Germinal center (tissue), 1 donor: ENCODE data around the gene AKIRIN2.

Experiments used
- DNase-seq: peaks from one replicate; pipeline ENCODE4 v3.0.0; 2012; ENCODE audit warnings: mixed read lengths, low spot score

Gene AKIRIN2

DNA sequence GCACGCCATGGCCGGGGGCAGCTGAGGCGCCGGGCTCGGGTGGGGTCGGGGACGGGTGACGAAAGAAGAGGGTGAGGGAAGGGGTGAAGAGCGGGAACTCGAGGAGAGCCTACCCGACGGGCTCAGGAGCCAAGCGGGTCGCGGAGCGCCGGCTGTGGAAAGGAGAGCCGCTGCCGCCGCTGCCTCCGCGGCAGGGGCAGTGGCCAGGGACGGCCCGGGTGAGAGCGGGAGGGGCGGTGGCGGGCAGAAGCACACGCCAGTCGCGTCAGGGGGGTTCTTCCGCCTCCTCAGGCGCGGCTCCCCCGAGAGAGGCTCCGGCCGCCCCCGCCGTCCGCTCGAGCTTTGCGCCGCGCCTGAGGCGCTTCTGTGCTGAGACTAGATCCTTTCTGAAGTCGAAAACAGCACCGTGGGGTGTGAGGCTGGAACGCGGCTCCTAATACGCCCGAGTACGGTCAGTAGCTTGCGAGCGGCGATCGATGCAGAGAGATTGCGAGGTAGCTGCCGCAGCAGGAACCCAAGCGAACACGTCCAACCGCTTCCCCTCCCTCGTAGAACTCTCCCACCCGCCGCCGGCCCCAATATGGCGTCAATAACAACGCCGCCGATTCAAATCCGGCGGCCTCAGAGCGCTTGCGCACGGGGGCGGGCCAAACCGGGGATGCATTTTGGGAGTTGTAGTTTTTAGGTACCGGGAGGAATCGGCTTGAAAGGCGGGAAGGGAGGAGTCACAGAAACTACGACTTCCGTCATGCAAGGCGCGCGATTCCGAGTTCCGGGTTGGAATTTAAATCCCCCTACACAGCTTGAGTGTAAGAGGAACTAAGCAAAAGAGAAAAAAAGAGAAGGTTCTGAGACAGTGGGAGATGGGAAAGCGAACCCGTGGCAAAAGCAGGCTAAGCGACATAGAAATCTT is at the start of gene AKIRIN2:
Gene AKIRIN2, minus strand, starts transcription at position 558 of the 913 bp plus-strand sequence. Its CDS starts 549 bp downstream, at position 9.
- peak; percentile 93 for DNase-seq

DNA sequence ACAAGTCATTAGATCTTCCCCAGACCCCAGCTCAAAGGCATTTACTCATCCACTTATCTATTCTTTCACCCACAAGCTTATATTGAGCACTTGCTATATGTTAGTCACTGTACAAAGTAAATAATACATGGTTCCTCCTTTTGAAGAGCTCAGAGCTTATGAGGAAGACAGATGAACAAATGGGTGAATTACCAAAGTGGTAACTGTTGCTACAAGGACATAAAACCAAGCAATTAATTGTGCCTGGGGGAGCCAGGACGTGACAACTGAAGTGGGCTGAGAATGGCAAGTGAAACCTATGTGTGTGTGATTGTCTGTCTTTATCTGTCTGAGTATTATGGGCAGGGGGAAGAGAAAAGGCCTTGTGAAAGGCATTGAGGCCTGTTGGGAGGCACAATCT is 45.6 kb upstream of the AKIRIN2 start:
- no peak for DNase-seq

DNA sequence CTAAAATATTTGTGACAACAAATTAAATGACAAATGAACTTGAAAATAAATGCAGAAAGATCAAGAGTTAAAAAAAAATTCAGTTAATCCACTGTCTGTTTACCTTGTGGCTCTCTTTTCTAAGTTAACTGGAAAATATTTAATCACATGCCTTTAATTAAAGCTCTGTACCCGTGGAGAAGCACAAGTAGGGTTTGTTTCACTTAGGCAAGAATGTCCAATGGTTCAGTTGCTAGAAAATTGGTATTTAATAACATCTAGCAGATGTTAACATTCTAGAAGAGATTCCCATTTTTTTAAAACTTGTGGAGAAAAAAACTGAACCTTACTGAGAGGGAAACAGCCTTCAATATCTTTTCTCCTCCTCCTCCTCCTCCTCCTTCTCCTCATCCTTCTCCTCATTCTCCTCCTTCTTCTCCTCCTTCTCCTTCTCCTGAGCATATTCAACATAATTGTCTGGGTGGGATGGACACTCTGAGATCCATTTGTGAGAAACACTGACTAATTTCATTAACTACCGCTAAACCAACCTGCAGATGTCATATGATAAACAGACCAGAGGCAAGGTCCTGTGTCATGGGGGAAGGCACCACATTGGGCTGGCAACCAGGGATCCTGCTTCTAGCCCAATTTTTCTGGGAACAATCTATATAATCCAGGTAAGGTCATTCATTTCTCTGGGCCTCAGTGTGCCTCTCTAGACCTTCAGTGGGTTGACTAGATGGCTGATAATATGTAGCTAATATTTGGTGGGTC is 44.1 kb upstream of the AKIRIN2 start:
- no peak for DNase-seq

DNA sequence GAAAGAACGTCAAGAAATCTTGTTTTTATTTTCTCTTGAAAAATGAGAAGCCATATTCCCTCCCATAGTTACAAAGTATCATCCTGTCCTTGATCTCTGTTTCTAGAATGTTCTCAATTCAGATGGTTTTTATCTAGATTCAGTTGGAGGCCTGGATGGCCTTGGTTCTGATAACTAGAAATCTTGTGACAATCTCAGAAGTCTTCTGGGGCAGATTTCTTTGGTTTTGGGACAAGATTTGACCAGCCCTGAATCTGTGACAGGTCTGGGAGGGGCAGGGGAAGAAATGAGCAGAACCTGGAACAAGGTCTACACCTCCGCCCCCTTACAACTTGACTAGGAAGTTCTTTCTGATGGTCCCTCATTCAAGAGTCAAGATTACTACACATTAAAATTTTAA is 41.4 kb upstream of the AKIRIN2 start:
- DNase-seq, result no peak

DNA sequence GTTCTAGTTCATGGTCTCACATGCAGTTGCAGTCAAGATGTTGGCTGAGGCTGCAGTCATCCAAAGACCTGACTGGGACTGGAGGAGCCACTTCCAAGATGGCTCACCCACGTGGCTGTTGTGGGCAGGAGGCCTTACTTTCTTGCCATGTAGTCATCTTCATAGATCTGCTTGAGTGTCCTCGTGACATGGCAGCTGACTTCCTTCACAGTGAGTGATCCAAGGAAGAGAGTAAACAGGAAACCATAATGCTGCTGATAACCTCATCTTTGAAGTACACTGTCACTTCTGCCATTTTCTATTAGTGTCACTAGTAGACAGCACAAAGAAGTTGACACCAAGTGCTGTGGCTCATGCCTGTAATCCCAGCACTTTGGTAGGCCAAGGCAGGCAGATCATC is 40.1 kb upstream of the AKIRIN2 start:
- DNase-seq, result no peak

DNA sequence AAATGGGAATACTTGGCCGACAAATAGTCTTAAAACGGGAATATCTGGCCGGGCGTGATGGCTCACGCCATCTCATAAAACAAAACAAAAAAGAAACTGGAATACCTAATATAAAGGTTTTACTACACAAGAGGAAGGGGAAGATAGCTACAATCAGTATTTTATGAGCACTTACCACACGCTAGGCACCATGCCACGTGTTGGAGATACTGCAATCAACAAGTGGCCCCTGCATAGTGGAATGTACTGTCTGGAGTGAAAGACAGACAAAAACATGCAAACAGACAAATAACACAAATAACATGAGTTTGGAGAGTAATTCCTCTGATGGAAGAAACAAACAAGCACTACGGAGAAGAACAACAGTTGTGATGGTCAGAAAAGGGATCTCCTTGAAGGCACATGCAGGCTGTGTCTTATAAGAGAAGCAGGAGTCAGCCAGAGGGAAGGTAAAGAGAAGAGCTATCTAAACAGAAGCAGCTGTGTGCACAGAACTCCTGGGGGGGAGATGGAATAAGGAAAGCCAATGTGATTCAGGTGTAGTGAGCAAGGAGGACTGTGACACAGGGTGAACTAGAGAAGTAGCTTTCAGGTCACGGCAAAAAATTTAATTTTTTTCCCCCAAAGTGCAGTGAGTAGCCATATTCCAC is 39.1 kb upstream of the AKIRIN2 start:
- DNase-seq, result no peak

DNA sequence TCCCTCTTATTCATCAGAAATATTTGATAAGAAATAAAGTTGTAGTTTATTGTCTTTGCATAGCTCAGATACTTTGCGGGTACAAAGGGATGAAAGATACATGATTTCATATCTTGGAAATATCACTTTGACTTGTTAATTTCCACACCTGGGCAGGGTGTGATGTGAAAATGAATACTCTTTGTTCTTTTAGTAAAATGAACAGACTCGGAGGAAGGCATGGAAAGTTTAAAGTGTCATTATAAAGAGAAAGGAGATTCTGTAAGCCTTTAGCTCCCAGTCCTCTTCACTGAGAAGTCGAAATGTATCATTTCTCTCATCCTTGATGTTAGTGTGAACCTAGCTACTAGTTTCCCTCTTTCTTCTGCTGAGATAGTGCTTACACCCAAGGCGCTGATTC is 36.7 kb upstream of the AKIRIN2 start:
- DNase-seq, result no peak

DNA sequence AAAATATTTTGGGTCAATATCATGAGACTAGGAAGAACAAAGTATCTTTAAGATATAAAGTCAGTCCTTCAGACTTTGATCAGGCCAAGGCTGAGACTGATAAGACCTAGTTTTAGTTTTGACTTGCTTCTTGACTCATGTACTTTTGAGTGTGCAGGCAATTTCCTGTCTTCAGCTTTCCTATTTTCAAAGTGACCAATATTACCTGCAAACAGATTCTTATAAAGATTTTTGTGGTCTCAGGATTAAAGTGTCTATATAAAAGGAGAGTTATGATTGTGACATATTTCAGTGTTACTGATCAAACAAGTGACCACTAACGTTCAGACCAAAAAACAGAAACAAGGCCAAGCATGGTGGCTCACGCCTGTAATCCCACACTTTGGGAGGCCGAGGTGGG is 36.0 kb upstream of the AKIRIN2 start:
- DNase-seq, result no peak

DNA sequence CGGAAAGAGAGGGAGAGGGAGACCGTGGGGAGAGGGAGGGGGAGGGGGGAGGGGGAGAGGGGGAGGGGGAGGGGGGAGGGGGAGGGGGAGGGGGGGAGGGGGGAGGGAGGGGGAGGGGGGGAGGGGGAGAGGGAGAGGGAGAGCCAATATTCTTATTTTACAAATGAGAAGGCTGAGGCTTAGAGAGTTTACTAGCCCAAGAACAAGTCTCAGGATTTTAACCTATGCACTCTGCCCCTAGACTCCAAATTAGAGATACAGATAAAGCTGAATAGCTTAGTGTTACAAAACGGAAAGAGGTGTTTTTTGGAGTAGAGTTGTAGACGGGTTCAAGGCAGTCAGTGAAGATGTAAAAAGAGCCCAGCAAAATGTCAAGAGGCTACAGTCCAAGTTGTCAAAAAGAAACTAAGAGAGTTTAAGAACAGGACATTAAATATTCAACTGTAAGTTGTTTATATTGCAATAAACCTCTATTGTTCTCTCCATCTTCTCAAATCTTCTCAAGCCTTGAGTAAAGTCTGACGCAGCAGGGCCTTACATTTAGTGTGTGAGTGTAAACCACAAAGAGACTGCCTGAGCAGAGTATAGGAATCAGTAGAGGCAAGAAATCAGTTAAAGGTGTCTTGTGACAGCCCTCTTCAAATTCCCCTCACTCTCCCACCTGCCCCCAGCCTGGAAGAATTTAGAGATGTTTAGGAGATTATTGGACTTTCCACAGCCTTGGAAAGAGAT is 34.9 kb upstream of the AKIRIN2 start:
- no peak for DNase-seq

DNA sequence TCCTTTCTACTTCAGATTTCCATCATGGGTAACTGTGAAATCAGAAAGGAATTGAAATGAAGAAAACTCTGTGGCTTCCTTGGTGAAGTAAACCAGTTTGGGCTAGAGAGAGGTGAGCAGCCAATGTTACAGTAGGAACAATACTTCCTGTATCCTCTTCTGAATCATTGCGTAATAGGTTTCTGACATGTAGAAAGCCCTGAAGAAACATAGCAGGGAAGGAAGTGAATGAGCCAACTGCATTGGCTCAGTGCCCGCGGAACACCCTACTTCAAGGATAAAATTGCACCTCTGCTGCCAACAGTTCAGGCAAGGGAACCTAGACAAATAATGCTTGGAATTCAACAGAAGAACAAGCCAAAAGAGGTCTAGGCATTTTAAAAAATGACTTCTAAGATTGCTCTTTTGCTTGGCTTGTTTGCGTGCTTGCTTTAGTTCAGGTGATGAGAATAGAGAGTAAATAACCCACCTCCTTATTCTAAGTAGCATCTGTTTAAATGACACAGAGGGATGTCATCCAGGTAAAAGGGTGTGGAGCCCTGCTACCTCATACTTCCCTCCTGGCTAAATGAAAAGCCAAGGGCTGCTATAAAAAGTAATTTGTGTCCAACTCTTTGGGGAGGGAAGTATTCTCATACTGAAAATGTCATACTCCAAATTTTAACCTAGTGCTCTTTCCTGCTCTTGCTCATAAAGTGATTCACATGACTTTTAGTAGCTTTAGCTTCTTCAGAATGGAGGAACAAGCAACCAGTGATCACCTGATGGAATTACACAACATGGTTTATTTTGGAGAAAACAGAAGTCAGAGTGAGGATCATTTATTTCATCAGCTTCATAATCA is 30.0 kb upstream of the AKIRIN2 start:
- peak; percentile 27 for DNase-seq

DNA sequence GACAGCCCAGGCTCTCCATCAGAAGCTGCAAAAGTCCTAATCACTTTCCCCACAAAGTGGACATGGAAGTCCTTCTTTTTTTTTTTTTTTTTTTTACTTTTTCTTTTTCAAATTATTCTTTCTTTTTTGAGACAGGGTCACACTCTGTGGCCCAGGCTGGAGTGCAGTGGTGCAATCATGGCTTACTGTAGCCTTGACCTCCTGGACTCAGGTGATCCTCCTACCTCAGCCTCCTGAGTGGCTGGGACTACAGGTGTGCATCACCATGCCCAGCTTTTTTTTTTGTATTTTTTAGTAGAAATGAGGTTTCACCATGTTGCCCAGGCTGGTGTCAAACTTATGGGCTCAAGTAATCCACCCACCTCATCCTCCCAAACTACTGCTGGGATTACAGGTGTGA is 29.0 kb upstream of the AKIRIN2 start:
- DNase-seq, result no peak

DNA sequence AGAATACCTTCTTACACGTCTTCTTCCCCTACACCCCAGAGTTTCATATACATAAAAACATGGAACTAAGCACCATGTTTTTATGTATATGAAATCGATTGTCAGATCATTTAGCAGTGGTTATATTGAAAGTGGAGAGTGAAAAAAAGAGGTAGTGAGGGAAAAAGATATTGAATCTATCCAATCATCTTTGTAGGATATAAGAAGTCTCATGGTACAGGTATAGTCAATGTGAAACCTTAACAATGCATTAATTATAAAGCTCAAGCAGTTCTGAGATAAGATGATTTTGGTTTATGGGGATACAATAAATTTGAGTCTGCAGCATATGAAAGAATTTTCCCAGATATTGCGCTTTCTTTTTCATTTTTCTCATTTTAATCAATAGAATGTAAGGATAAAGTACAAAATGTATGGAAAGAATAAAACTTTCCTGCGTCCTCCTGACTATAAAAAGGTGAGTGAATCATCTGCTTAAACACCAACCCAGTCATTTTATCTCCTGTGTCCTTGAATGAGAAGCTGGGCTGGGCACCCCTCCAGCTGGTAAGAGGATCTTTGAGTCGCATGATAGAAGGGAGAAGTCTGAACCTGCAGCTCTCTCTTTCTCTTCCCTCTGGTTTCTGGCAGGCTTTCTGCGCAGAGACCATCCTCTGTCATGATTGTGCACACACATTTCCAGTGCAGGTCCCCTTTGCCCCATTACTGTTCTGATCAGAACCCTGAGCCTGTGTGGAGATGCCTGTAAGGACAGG is 28.1 kb upstream of the AKIRIN2 start:
- no peak for DNase-seq

DNA sequence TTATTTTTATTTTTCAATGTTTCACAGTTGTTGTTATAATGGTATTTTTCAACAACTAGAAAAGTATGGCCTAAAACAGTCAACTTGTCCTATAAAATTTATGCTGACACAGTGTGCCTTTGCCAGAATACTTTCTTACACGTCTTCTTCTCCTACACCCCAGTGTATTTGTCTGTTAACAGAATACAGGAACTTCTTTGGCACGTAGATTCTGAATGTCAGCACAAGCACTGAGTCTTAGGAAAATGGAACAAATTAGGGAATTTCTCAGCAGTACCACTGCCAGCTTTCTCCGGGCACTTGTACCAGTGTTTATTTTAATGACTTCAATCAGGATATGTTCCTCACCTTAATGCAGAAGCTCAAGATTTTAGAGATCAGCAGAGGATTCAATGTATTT is 26.7 kb upstream of the AKIRIN2 start:
- DNase-seq, result no peak

DNA sequence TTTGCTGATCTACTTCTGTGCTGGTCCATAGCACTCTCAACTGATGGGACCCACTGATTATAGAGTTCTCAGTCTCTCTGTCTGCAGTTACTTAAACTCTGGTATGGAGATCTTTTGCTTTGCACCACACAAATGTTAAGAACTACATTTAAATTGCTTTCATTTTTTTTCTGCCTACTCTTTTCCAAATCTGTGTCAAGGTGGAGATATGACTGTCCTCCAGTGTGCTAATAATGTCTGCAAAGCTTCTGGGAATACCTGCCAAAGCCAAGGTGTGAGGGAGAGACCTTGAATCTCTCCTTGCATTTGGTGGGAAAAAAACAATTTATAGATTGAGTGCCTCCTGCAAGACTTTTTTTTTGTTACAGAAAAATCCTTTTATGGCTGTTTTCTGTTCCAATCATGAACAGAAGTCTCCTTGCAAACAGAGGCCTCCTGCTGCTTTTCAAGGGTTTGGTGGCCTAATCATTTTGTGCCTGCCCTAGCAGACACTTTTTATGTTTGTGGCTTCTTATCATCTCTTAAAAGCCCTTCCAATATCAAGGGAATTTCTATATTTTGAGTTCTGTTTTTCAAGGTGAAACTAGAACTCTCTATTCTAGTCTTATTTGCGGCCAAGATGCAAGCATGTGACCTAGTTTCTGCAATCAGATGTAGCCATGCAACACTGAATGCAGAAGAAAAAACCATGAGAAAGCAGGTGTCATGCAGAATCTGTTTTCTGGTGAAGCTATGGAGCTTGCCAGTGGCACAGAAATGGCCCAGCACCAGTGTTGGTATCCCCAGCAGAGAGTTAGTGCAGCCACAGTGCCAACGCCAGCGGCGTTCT is 23.2 kb upstream of the AKIRIN2 start:
- peak; percentile 39 for DNase-seq

DNA sequence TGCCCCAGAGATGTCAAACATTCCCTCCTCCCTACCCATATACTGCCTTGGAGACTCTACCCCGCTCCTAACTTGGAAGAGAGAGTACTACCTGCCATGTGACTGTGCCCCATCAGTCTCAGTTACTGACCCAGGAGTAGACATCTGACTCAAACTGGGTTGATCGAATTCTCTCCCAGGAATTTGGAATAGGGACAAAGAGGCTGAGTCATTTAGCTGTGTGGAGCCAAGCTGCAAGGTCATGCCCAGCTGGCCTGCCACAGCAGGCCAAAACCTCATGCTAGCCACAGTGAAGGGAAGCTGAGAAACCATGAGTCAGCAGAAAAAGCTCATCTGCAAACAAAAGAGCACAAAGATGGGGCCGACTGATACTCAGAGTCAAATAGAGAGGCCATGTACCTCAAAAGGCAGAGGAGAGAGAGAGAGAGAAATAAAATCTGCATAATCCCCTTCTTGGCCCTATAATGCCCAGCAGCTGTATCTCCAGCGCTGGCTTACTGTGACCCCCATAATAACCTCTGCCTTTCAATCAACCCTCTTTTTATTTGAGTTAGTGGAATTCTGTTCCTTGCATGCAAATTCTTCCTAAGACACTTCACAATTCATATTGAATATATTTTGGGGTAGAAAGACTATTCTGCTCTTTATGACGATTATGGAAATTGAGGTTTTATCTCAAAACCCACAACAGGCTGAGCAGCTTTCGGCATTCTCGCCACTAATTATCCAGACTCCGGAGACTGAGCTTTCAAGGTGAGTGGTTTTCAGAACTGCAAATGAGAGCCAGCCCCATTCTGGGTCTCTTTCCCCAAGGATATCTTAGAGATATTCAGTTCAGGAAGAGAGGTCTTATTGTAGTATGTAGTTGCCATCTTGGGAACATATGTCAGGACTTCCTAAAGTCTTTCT is 21.4 kb upstream of the AKIRIN2 start:
- DNase-seq, result no peak

DNA sequence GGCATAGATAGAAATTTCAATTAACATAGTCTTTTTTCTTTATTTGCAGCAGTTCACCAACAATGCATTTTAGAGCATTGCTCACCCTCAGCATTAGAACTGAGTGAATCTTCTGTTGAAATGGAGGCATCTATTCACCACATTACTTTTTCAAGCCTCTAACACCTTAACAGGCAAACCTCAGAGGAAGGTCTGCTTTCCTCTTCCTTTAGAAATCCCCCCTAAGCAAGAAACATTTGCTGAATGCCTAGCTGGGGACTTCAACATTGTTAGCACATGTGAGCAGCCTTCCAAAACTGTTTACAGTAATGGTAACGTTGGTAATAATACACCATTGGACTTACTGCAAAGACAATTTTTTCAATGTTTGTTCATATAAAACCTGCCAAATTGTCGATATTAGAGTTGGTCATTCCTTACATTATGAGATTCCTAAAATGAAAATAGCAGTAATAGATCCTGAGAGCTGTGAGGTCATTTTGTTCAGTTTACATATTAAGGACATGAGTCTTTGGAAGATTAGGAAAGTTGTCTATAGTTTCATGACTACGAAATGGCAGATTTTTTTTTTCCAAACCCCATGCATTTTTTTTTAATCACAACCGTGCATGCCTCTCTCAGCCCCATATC is 20.6 kb upstream of the AKIRIN2 start:
- no peak for DNase-seq

DNA sequence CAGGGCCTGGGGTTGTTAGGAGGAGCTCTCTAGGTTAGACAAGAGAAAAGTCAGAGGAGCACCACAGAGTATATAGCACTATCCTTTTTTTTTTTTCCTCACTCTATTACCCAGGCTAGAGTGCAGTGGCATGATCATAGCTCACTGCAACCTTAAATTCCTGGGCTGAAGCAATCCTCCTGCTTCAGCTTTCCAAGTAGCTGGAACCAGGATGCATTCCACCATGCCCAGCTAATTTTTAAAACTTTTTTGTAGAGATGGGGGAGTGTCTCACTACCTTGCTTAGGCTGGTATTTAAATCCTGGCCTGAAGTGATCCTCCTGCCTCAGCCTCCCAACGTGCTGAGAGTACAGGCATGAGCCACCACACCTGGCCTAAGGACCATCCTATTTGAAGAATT is 19.3 kb upstream of the AKIRIN2 start:
- no peak for DNase-seq
